ENCODE measurements around the gene CELF4. TPM values are rescaled to one million over a fixed set of nuclear protein-coding genes. Genes with fewer than 3 reads are reported as not detected.

Gene CELF4
- total and polyA plus RNA-seq, 2 donors (not counting 1 experiment from before 2014, with no cell fraction given): 0.17 TPM; not detected in 1

DNA sequence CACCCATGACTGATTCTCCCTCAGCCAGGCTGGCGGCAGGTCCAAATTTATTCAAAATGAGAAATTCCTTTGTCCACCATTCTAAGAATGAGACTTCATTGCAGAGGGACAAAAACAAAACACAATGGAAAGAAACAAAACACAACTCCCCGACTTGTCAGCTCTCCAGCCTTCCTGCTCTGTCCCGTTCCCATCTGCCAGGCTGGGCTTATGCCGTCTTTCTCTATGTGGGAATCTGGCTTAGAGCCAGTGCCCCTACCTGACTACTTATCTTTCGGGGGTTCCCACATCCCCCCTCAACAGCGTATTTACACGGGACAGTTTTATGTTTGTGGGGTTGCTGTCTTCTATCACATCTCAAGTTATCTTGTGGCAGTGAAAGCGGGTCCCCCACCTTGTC lies 13.8 kb downstream of the CELF4 start:
- no peak for DNase-seq (ENCODE audit: low read depth in 2 of 2)
- no peak overlapping the region for H3K9ac ChIP-seq (ENCODE audit: insufficient read depth, low read length)
- H3K27me3 ChIP-seq (ENCODE audit: control insufficient read depth, insufficient read depth, low read length): no peaks in the 10 kb centered on the region
- no peak overlapping the region for H2AFZ ChIP-seq (ENCODE audit: low read length)
- H3K27ac ChIP-seq (ENCODE audit: insufficient read depth, low read length): no peak overlapping the region
- H3K4me3 ChIP-seq (replicated peaks in 1 of 4; ENCODE audit: control extremely low read depth in 1 of 4, insufficient read depth in 1 of 4, low read depth in 3 of 4, low read length in 4 of 4): no peak overlapping the region
- H3K9me3 ChIP-seq (ENCODE audit: control insufficient read depth, insufficient read depth, low read depth, low read length): no peaks in the 10 kb centered on the region
- no peak overlapping the region for H3K4me2 ChIP-seq (ENCODE audit: extremely low read depth, insufficient read depth, low read length)
- H3K79me2 ChIP-seq (ENCODE audit: control insufficient read depth, insufficient read depth, low read length): no peaks in the 10 kb centered on the region
- no peaks in the 10 kb centered on the region for H3K36me3 ChIP-seq (ENCODE audit: control insufficient read depth, insufficient read depth, low read length)
- H4K20me1 ChIP-seq (ENCODE audit: control insufficient read depth, extremely low read depth, insufficient read depth, low read length): no peaks in the 10 kb centered on the region
- no peak for TF ChIP-seq EZH2 (IDR thresholded peaks at IDR 0.05; ENCODE audit: low read length, missing control alignments)
- TF ChIP-seq, protein P1, sequence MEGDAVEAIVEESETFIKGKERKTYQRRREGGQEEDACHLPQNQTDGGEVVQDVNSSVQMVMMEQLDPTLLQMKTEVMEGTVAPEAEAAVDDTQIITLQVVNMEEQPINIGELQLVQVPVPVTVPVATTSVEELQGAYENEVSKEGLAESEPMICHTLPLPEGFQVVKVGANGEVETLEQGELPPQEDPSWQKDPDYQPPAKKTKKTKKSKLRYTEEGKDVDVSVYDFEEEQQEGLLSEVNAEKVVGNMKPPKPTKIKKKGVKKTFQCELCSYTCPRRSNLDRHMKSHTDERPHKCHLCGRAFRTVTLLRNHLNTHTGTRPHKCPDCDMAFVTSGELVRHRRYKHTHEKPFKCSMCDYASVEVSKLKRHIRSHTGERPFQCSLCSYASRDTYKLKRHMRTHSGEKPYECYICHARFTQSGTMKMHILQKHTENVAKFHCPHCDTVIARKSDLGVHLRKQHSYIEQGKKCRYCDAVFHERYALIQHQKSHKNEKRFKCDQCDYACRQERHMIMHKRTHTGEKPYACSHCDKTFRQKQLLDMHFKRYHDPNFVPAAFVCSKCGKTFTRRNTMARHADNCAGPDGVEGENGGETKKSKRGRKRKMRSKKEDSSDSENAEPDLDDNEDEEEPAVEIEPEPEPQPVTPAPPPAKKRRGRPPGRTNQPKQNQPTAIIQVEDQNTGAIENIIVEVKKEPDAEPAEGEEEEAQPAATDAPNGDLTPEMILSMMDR (conservative IDR thresholded peaks at IDR 0.05 in 1 of 2, IDR thresholded peaks at IDR 0.05 in 1 of 2; ENCODE audit: low read depth in 1 of 2, low read length in 2 of 2): no peak
- no peaks in the 10 kb centered on the region for H3K4me1 ChIP-seq (ENCODE audit: control insufficient read depth, extremely low read depth, insufficient read depth, low read length)

DNA sequence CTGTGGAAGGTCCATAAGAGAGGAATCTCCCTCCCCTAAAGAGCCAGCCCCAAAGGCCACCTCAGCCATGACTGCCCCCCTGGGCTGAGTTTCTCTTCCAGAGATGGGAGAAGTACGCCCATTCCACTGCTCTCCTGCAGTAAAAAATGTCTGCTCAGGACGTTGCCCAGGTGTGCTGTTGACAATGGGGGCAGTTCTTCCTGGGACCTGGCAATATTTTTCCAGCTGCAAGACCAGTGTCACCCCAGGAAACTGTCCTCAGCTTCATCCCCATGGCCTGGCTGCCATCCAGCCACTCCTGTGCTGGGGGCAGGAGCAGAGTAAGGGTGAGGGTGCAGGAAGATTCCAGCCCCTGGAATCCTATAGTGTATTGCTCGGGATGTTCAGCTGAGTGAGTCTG lies 14.3 kb downstream of the CELF4 start:
- H3K4me2 ChIP-seq (ENCODE audit: extremely low read depth, insufficient read depth, low read length): no peak overlapping the region
- H3K4me3 ChIP-seq (replicated peaks in 1 of 4; ENCODE audit: control extremely low read depth in 1 of 4, insufficient read depth in 1 of 4, low read depth in 3 of 4, low read length in 4 of 4): no peak overlapping the region

DNA sequence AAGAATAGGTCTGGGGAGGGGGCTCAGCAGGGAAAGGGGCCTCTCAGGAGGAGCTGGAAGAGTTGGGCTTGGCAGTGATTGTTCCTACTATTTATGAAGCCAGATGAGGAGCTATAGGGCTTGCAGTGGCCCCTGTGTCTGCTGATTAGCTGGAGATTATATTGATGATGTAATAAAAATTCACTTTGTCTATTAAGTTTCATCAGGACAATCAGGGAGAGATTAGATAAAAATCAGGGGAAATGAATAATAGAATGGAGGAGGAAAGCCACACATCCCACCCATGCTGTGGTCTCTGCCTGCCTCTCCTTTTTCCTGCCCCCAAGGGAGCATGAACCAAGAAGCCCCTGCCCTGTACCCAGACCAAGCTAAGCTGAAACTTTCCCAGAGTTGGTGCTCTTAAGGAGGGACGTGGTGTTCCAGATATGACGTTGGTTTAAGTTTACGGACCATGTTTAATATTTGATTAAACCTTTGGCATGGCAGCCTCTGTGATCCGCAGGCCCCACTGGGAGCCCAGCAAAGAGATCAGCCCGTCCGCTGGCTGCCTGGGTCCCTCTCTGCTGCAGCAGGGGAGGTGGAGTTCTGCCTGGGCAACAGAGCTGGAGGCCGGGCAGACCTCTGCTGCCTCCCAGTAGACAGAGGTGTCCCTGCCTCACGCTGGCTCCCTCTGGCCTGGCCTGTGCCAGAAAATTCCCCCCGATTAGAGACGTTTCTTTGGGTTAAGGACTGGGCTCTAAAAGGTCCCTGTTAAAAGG lies 15.3 kb downstream of the CELF4 start:
- no peaks in the 10 kb centered on the region for H4K20me1 ChIP-seq (ENCODE audit: control insufficient read depth, extremely low read depth, insufficient read depth, low read length)
- no peak overlapping the region for H3K9ac ChIP-seq (ENCODE audit: insufficient read depth, low read length)
- no peak overlapping the region for H2AFZ ChIP-seq (ENCODE audit: low read length)
- no peak for DNase-seq (ENCODE audit: low read depth in 2 of 2)
- no peak overlapping the region for H3K27ac ChIP-seq (ENCODE audit: insufficient read depth, low read length)
- no peaks in the 10 kb centered on the region for H3K9me3 ChIP-seq (ENCODE audit: control insufficient read depth, insufficient read depth, low read depth, low read length)
- H3K4me3 ChIP-seq (replicated peaks in 1 of 4; ENCODE audit: control extremely low read depth in 1 of 4, insufficient read depth in 1 of 4, low read depth in 3 of 4, low read length in 4 of 4): no peak overlapping the region
- H3K36me3 ChIP-seq (ENCODE audit: control insufficient read depth, insufficient read depth, low read length): no peaks in the 10 kb centered on the region
- no peak overlapping the region for H3K4me2 ChIP-seq (ENCODE audit: extremely low read depth, insufficient read depth, low read length)
- no peaks in the 10 kb centered on the region for H3K4me1 ChIP-seq (ENCODE audit: control insufficient read depth, extremely low read depth, insufficient read depth, low read length)
- no peaks in the 10 kb centered on the region for H3K79me2 ChIP-seq (ENCODE audit: control insufficient read depth, insufficient read depth, low read length)
- TF ChIP-seq, protein P1 (conservative IDR thresholded peaks at IDR 0.05 in 1 of 2, IDR thresholded peaks at IDR 0.05 in 1 of 2; ENCODE audit: low read depth in 1 of 2, low read length in 2 of 2): no peak
- TF ChIP-seq EZH2 (IDR thresholded peaks at IDR 0.05; ENCODE audit: low read length, missing control alignments): no peak
- H3K27me3 ChIP-seq (ENCODE audit: control insufficient read depth, insufficient read depth, low read length): no peaks in the 10 kb centered on the region

More for the DNA sequence above, 14.3 kb downstream of the CELF4 start:
- Histone ChIP-seq H4K20me1 (ENCODE audit: control insufficient read depth, extremely low read depth, insufficient read depth, low read length) (no peaks in the 10 kb centered on the region), H3K9ac (ENCODE audit: insufficient read depth, low read length) (no peak overlapping the region), H3K27me3 (ENCODE audit: control insufficient read depth, insufficient read depth, low read length) (no peaks in the 10 kb centered on the region), H3K27ac (ENCODE audit: insufficient read depth, low read length) (no peak overlapping the region), H2AFZ (ENCODE audit: low read length) (no peak overlapping the region), H3K36me3 (ENCODE audit: control insufficient read depth, insufficient read depth, low read length) (no peaks in the 10 kb centered on the region), H3K4me1 (ENCODE audit: control insufficient read depth, extremely low read depth, insufficient read depth, low read length) (no peaks in the 10 kb centered on the region), H3K9me3 (ENCODE audit: control insufficient read depth, insufficient read depth, low read depth, low read length) (no peaks in the 10 kb centered on the region), H3K79me2 (ENCODE audit: control insufficient read depth, insufficient read depth, low read length) (no peaks in the 10 kb centered on the region)
- DNase-seq (ENCODE audit: low read depth in 2 of 2): no peak
- TF ChIP-seq EZH2 (IDR thresholded peaks at IDR 0.05; ENCODE audit: low read length, missing control alignments): no peak
- TF ChIP-seq, protein P1 (conservative IDR thresholded peaks at IDR 0.05 in 1 of 2, IDR thresholded peaks at IDR 0.05 in 1 of 2; ENCODE audit: low read depth in 1 of 2, low read length in 2 of 2): no peak
